SK-N-SH treated with all-trans-retinoic acid at 6 μM for 48 hours (cell line): Measurements from ENCODE around the gene LTBP1.

Experiments used
- ATAC-seq: fragments of 200-7000 bp; cut with Tn5 transposase; 3 replicates; pipeline ENCODE4 v1.9.1; 2020; ENCODE audit warnings: mild to moderate bottlenecking, moderate library complexity
- ARNTL ChIP-seq: fragments of 450-650 bp; formaldehyde crosslinking; IDR thresholded peaks from 2 replicates; pipeline ENCODE4 v1.5.0; 2020; ENCODE audit warnings: low read depth, mild to moderate bottlenecking, moderate library complexity, borderline replicate concordance
- BACH2 ChIP-seq: fragments of 250-450 bp; sonication (Bioruptor Pico); IDR thresholded peaks from 2 replicates; pipeline ENCODE4 v1.9.0; 2021; ENCODE audit warnings: mild to moderate bottlenecking, borderline replicate concordance
- CSDC2 ChIP-seq: fragments of 250-450 bp; sonication (Bioruptor Pico); IDR thresholded peaks from 2 replicates; pipeline ENCODE4 v1.5.0; 2020; ENCODE audit warnings: mild to moderate bottlenecking, moderate library complexity
- ESRRG ChIP-seq: fragments of 250-450 bp; sonication (Bioruptor Pico); IDR thresholded peaks from 2 replicates; pipeline ENCODE4 v1.6.1; 2021; ENCODE audit warnings: mild to moderate bottlenecking
- GLIS3 ChIP-seq: fragments of 250-450 bp; sonication (Bioruptor Pico); IDR thresholded peaks from 2 replicates; pipeline ENCODE4 v1.5.0; 2020; ENCODE audit warnings: mild to moderate bottlenecking, moderate library complexity
- ISL1 ChIP-seq: fragments of 250-450 bp; sonication (Bioruptor Pico); IDR thresholded peaks from 2 replicates; pipeline ENCODE4 v2.1.2; 2022; ENCODE audit warnings: mild to moderate bottlenecking, moderate library complexity
- OSR1 ChIP-seq: fragments of 250-450 bp; sonication (Bioruptor Pico); IDR thresholded peaks from 2 replicates; pipeline ENCODE4 v1.8.0; 2022; ENCODE audit warnings: moderate library complexity, mild to moderate bottlenecking, inconsistent platforms
- PPARA ChIP-seq: fragments of 250-450 bp; sonication (Bioruptor Pico); IDR thresholded peaks from 2 replicates; pipeline ENCODE4 v1.5.0; 2020; ENCODE audit warnings: mild to moderate bottlenecking, borderline replicate concordance
- RARB ChIP-seq: fragments of 250-450 bp; sonication (Bioruptor Pico); IDR thresholded peaks from 2 replicates; pipeline ENCODE4 v1.8.0; 2021; ENCODE audit warnings: mild to moderate bottlenecking, moderate library complexity
- SNAI2 ChIP-seq: fragments of 250-450 bp; sonication (Bioruptor Pico); IDR thresholded peaks from 2 replicates; pipeline ENCODE4 v1.5.0; 2020; ENCODE audit warnings: mild to moderate bottlenecking, moderate library complexity
- TCF4 ChIP-seq: fragments of 250-450 bp; sonication (Bioruptor Pico); IDR thresholded peaks from 2 replicates; pipeline ENCODE4 v1.8.0; 2021; ENCODE audit warnings: mild to moderate bottlenecking, moderate library complexity, borderline replicate concordance
- TOX ChIP-seq: fragments of 250-450 bp; sonication (Bioruptor Pico); IDR thresholded peaks from 2 replicates; pipeline ENCODE4 v1.8.0; 2021; ENCODE audit warnings: mild to moderate bottlenecking, moderate library complexity, borderline replicate concordance
- ZFP3 ChIP-seq: fragments of 250-450 bp; sonication (Bioruptor Pico); IDR thresholded peaks from 2 replicates; pipeline ENCODE4 v1.5.0; 2020; ENCODE audit warnings: mild to moderate bottlenecking, moderate library complexity
- ZFP30 ChIP-seq: fragments of 450-650 bp; formaldehyde crosslinking; IDR thresholded peaks from 2 replicates; pipeline ENCODE4 v1.5.0; 2022; ENCODE audit warnings: mild to moderate bottlenecking, moderate library complexity
- ZNF565 ChIP-seq: fragments of 450-650 bp; formaldehyde crosslinking; conservative IDR thresholded peaks from 2 replicates; pipeline ENCODE4 v1.5.0; 2020; ENCODE audit warnings: low read depth, mild to moderate bottlenecking, moderate library complexity
- TF ChIP-seq, protein P1 (sequence below): fragments of 250-450 bp; sonication (Bioruptor Pico); IDR thresholded peaks from 2 replicates; pipeline ENCODE4 v1.8.0; 2020; ENCODE audit warnings: mild to moderate bottlenecking, moderate library complexity, borderline replicate concordance
- TF ChIP-seq, protein P2 (sequence below): fragments of 250-450 bp; sonication (Bioruptor Pico); IDR thresholded peaks from 2 replicates; pipeline ENCODE4 v1.5.1; 2021; ENCODE audit warnings: mild to moderate bottlenecking, moderate library complexity
- TF ChIP-seq, protein P3 (sequence below): fragments of 250-450 bp; sonication (Bioruptor Pico); IDR thresholded peaks from 2 replicates; pipeline ENCODE4 v1.5.0; 2020; ENCODE audit warnings: mild to moderate bottlenecking, moderate library complexity
- TF ChIP-seq, protein P4 (sequence below): fragments of 250-450 bp; sonication (Bioruptor Pico); IDR thresholded peaks from 2 replicates; pipeline ENCODE4 v1.5.1; 2020; ENCODE audit warnings: low read depth, mild to moderate bottlenecking, moderate library complexity
- TF ChIP-seq, protein P5 (sequence below): fragments of 250-450 bp; sonication (Bioruptor Pico); IDR thresholded peaks from 2 replicates; pipeline ENCODE4 v1.8.0; 2021; ENCODE audit warnings: low read depth, mild to moderate bottlenecking, moderate library complexity, borderline replicate concordance

LTBP1 gene

DNA sequence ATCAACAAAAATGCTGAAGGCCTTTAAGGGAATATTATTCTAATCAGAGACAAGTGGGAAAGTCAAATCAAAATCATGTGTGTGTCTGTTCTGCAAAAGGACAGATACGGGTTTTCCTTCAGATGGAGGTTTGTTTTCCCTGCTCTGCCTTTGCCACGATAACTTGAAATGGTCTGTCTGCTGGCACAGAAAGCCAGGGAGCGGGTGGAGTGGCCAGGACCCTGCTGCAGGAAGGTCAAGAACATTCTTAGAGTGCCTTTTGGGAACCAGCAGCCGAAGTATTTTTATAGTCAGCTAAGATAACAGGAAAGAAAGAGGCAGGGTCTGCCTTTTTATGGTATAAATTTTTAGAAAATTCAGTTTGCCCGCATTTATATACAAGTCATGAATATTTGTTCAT lies 234.2 kb downstream of the LTBP1 start:
- no peak for ATAC-seq
- TF ChIP-seq PPARA (no peak), ZFP3 (CRISPR knock-in tag) (no peak), ARNTL (CRISPR knock-in tag) (no peak), BACH2 (CRISPR knock-in tag) (no peak)
- TF ChIP-seq, protein P1, sequence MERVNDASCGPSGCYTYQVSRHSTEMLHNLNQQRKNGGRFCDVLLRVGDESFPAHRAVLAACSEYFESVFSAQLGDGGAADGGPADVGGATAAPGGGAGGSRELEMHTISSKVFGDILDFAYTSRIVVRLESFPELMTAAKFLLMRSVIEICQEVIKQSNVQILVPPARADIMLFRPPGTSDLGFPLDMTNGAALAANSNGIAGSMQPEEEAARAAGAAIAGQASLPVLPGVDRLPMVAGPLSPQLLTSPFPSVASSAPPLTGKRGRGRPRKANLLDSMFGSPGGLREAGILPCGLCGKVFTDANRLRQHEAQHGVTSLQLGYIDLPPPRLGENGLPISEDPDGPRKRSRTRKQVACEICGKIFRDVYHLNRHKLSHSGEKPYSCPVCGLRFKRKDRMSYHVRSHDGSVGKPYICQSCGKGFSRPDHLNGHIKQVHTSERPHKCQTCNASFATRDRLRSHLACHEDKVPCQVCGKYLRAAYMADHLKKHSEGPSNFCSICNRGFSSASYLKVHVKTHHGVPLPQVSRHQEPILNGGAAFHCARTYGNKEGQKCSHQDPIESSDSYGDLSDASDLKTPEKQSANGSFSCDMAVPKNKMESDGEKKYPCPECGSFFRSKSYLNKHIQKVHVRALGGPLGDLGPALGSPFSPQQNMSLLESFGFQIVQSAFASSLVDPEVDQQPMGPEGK (CRISPR knock-in tag): no peak
- TF ChIP-seq, protein P2, sequence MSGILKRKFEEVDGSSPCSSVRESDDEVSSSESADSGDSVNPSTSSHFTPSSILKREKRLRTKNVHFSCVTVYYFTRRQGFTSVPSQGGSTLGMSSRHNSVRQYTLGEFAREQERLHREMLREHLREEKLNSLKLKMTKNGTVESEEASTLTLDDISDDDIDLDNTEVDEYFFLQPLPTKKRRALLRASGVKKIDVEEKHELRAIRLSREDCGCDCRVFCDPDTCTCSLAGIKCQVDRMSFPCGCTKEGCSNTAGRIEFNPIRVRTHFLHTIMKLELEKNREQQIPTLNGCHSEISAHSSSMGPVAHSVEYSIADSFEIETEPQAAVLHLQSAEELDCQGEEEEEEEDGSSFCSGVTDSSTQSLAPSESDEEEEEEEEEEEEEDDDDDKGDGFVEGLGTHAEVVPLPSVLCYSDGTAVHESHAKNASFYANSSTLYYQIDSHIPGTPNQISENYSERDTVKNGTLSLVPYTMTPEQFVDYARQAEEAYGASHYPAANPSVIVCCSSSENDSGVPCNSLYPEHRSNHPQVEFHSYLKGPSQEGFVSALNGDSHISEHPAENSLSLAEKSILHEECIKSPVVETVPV: no peak

DNA sequence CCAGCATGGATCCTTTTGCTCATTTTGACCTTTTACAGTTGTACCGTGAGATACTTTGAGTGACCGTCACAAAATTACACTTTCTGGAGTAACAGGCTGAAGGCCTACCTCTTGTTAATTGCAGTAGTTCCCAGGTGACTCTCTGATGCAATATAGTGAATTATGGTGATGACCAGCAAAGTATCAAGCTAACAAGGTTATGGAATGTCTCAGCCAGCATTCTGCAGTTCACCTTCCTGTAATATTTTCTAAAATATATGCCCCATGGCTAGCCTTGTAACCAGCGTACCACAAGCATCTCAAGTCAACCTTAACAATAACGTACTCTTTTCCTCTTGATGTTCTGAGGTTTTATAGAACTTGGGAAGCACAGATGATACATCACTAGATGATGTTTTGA lies 234.7 kb downstream of the LTBP1 start:
- no peak for ATAC-seq

DNA sequence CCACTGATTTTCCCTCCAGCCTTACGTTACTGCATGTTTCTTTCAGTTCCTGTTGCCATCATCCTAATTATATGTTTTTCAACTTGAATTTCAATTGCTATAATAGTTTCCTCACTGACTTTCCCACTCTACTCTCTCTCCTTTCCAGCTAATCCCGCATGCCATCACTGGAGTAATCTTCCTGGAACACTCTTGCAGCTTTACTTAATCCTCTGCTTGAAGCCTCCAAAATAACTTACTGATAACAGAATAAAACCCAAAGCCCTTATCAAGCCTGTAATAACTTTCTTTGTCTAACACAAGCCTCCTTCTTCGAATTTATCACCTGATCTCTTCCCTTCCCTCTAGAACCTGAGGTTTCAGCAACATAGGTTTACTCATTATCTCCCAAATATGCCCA lies 237.3 kb downstream of the LTBP1 start:
- no peak for ATAC-seq
- TF ChIP-seq, protein P1 (CRISPR knock-in tag): no peak
- TF ChIP-seq ZFP30 (CRISPR knock-in tag) (no peak), RARB (CRISPR knock-in tag) (no peak), TCF4 (CRISPR knock-in tag) (no peak)
- TF ChIP-seq, all 23 proteins: peak for 0

More for the DNA sequence above, 234.7 kb downstream of the LTBP1 start:
- TF ChIP-seq, protein P3, sequence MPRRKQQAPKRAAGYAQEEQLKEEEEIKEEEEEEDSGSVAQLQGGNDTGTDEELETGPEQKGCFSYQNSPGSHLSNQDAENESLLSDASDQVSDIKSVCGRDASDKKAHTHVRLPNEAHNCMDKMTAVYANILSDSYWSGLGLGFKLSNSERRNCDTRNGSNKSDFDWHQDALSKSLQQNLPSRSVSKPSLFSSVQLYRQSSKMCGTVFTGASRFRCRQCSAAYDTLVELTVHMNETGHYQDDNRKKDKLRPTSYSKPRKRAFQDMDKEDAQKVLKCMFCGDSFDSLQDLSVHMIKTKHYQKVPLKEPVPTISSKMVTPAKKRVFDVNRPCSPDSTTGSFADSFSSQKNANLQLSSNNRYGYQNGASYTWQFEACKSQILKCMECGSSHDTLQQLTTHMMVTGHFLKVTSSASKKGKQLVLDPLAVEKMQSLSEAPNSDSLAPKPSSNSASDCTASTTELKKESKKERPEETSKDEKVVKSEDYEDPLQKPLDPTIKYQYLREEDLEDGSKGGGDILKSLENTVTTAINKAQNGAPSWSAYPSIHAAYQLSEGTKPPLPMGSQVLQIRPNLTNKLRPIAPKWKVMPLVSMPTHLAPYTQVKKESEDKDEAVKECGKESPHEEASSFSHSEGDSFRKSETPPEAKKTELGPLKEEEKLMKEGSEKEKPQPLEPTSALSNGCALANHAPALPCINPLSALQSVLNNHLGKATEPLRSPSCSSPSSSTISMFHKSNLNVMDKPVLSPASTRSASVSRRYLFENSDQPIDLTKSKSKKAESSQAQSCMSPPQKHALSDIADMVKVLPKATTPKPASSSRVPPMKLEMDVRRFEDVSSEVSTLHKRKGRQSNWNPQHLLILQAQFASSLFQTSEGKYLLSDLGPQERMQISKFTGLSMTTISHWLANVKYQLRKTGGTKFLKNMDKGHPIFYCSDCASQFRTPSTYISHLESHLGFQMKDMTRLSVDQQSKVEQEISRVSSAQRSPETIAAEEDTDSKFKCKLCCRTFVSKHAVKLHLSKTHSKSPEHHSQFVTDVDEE: no peak
- no peak for TF ChIP-seq RARB (CRISPR knock-in tag)
- TF ChIP-seq ARNTL (CRISPR knock-in tag): no peak
- TF ChIP-seq, protein P4, sequence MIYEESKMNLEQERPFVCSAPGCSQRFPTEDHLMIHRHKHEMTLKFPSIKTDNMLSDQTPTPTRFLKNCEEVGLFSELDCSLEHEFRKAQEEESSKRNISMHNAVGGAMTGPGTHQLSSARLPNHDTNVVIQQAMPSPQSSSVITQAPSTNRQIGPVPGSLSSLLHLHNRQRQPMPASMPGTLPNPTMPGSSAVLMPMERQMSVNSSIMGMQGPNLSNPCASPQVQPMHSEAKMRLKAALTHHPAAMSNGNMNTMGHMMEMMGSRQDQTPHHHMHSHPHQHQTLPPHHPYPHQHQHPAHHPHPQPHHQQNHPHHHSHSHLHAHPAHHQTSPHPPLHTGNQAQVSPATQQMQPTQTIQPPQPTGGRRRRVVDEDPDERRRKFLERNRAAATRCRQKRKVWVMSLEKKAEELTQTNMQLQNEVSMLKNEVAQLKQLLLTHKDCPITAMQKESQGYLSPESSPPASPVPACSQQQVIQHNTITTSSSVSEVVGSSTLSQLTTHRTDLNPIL (CRISPR knock-in tag): no peak
- TF ChIP-seq, protein P2: no peak
- TF ChIP-seq TCF4 (CRISPR knock-in tag): no peak
- TF ChIP-seq GLIS3 (CRISPR knock-in tag): no peak

DNA sequence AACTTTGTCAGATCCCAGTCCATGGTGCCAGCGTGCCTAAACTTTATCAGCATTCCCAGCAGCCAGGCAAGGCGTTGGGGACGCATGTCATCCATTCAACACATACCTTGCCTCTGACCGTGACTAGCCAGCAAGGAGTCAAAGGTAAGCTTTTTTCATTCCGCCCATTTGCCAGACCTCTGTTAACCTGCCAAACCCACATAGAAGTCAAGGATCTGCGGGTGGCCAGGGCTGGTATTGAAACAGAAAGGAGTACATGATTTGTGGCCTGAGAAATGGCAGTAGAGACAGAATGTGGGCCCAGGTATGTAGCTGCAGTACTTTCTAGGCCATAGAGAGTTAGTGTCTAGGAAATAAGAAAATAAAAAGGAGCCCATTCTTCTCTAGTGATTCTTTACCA lies 240.2 kb downstream of the LTBP1 start:
- no peak for ATAC-seq
- TF ChIP-seq, protein P4 (CRISPR knock-in tag): no peak
- no peak for TF ChIP-seq ZFP30 (CRISPR knock-in tag)
- TF ChIP-seq BACH2 (CRISPR knock-in tag): no peak
- no peak for TF ChIP-seq ZNF565 (CRISPR knock-in tag)
- TF ChIP-seq TOX: no peak
- no peak for TF ChIP-seq ZFP3 (CRISPR knock-in tag)
- TF ChIP-seq ESRRG (CRISPR knock-in tag): no peak
- no peak for TF ChIP-seq CSDC2
- no peak for TF ChIP-seq PPARA
- no peak for TF ChIP-seq ISL1
- TF ChIP-seq TCF4 (CRISPR knock-in tag): no peak
- no peak for TF ChIP-seq OSR1 (CRISPR knock-in tag)
- TF ChIP-seq RARB (CRISPR knock-in tag): no peak
- TF ChIP-seq, protein P5, sequence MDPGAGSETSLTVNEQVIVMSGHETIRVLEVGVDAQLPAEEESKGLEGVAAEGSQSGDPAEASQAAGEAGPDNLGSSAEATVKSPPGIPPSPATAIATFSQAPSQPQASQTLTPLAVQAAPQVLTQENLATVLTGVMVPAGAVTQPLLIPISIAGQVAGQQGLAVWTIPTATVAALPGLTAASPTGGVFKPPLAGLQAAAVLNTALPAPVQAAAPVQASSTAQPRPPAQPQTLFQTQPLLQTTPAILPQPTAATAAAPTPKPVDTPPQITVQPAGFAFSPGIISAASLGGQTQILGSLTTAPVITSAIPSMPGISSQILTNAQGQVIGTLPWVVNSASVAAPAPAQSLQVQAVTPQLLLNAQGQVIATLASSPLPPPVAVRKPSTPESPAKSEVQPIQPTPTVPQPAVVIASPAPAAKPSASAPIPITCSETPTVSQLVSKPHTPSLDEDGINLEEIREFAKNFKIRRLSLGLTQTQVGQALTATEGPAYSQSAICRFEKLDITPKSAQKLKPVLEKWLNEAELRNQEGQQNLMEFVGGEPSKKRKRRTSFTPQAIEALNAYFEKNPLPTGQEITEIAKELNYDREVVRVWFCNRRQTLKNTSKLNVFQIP (CRISPR knock-in tag): no peak
- no peak for TF ChIP-seq GLIS3 (CRISPR knock-in tag)
- TF ChIP-seq SNAI2: no peak
